GM18526 (cell line): ENCODE results near the gene CISH.

ENCODE experiments used
- POLR2A ChIP-seq: IDR thresholded peaks from 3 replicates; pipeline ENCODE4 v1.6.1; 2011; ENCODE audit not compliant: insufficient read length; ENCODE audit errors: extremely low read depth

The CISH gene

GRCh38 chr3:50645378-50645777 lies 33.8 kb upstream of the CISH start:
- no peak for TF ChIP-seq POLR2A

- no peak for TF ChIP-seq POLR2A
Measured at GRCh38 chr3:50644561-50644960, 33.0 kb upstream of the CISH start.

- TF ChIP-seq POLR2A = no peak
Measured at GRCh38 chr3:50642382-50642781, 30.8 kb upstream of the CISH start.

GRCh38 chr3:50639055-50639494 lies 27.5 kb upstream of the CISH start:
- no peak for TF ChIP-seq POLR2A

GRCh38 chr3:50637945-50638344 lies 26.4 kb upstream of the CISH start:
- TF ChIP-seq POLR2A = no peak

GRCh38 chr3:50637011-50637410 lies 25.4 kb upstream of the CISH start:
- no peak for TF ChIP-seq POLR2A

- no peak for TF ChIP-seq POLR2A
Measured at GRCh38 chr3:50635066-50635465, 23.5 kb upstream of the CISH start.

GRCh38 chr3:50633230-50633790 lies 21.7 kb upstream of the CISH start:
- no peak for TF ChIP-seq POLR2A

GRCh38 chr3:50632450-50632849 lies 20.9 kb upstream of the CISH start:
- no peak for TF ChIP-seq POLR2A

GRCh38 chr3:50630877-50631276 lies 19.3 kb upstream of the CISH start:
- no peak for TF ChIP-seq POLR2A

- no peak for TF ChIP-seq POLR2A
Measured at GRCh38 chr3:50630394-50630793, 18.8 kb upstream of the CISH start.

- no peak for TF ChIP-seq POLR2A
Measured at GRCh38 chr3:50628601-50629000, 17.0 kb upstream of the CISH start.

- no peak for TF ChIP-seq POLR2A
Measured at GRCh38 chr3:50627407-50628051, 16.0 kb upstream of the CISH start.

GRCh38 chr3:50626401-50626800 lies 14.8 kb upstream of the CISH start:
- no peak for TF ChIP-seq POLR2A

- TF ChIP-seq POLR2A = no peak
Measured at GRCh38 chr3:50625231-50626182, 13.9 kb upstream of the CISH start.

- TF ChIP-seq POLR2A = no peak
Measured at GRCh38 chr3:50624634-50625033, 13.1 kb upstream of the CISH start.
